ENCODE measurements around the gene FAM222A.

GRCh38 chr12:109725321-109726105, 11.9 kb downstream of the FAM222A start:
- TF ChIP-seq POLR2A (IDR thresholded peaks at IDR 0.05): no peak
- TF ChIP-seq, protein P1, sequence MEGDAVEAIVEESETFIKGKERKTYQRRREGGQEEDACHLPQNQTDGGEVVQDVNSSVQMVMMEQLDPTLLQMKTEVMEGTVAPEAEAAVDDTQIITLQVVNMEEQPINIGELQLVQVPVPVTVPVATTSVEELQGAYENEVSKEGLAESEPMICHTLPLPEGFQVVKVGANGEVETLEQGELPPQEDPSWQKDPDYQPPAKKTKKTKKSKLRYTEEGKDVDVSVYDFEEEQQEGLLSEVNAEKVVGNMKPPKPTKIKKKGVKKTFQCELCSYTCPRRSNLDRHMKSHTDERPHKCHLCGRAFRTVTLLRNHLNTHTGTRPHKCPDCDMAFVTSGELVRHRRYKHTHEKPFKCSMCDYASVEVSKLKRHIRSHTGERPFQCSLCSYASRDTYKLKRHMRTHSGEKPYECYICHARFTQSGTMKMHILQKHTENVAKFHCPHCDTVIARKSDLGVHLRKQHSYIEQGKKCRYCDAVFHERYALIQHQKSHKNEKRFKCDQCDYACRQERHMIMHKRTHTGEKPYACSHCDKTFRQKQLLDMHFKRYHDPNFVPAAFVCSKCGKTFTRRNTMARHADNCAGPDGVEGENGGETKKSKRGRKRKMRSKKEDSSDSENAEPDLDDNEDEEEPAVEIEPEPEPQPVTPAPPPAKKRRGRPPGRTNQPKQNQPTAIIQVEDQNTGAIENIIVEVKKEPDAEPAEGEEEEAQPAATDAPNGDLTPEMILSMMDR (IDR thresholded peaks at IDR 0.05): no peak
